DMS 273 treated with DMSO at 0.1 percent for 48 hours (cell line): ENCODE results near the gene NSUN7.
"Not testable (repeated sequence)": the region's sequence is repeated elsewhere in the genome, so short reads cannot be mapped to it uniquely, and the experiment has no call there.

Experiments
- DNase-seq: peaks from one replicate; lab custom pipeline; 2025; lab: John Stamatoyannopoulos, UW

The NSUN7 gene

DNA sequence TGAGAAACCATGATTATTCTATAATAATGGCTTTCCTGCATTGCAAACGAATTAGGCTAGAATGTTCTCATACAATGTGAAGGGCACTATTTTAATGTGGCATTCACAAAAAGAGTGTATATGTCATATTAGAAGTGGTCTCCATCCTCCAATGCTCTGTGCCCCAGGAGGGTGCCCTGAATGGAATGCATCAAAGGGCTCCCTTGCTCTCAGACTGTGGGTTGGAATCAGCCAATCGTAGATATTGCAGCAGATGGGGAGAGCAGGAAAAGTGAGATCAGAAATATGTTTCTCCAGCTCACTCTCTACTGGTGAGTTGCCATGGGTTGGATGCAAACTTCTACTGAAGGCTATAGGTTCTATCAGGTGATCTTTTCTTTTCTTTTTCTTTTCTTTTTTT is 11.9 kb upstream of the NSUN7 start:
- no peak for DNase-seq

DNA sequence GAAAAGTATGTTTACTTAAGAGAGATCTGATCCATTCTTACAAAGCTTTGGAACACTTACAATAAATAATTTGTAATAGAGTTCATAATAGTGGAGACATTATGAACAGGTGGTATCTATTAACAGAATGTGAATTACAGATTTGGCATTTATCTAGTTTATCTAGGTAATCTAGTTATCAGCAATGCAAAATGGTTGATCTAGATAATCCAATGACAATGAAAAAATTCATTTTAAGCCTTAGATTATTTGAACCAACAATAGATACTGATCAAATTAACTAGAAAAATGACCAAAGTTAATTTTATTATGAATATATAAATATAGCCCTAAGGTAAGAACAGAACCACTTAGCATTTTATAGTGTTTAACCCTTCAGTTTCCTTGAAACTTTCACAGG is 10.4 kb upstream of the NSUN7 start:
- no peak for DNase-seq

DNA sequence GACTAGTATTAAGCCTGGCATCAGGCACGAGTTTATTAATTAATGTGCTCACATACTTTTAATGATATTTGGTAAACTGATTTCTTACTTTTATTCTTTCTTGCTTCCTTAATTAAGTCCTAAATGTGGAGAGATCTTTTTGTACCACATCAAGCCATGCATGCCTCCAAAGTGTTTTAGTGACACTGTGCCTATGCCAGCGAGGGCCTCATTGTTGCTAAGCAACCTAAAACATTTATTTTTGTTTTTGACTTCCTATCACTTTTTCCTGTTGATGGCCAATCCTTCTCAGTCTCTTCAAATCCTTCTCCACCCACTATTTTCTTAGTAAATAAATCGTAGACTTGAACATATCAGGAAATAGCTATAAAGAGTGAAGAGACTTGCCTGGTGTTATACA is 5.5 kb upstream of the NSUN7 start:
- no peak for DNase-seq

DNA sequence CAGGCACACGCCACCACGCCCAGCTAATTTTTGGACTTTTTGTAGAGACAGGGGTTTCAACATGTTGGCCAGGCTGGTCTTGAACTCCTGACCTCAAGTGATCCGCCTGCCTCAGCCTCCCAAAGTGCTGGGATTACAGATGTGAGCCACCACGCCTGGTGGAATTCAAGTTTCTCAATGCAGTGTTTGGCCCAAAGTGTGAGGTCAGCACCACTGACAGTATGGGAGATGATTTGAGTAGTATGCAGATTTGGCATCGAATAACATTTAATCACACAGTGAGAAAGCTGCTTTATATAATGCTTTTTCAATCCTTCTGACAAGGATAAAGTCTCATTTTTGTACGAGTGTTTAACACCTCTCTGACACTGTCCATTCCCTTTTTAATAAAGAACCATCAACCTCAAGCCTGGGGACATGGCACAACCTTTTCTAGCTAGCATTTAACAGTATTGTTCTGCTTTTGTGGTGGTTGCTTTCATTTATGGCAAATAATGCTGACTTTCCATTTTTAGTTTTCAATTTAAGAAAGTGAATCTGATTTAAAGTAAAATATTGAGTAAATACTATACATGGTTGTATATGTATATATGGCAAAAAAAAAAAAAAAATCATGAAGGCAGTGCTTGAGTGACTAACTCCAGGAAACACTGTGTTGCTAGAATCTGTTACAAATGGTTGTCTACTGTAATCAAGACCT is 4.3 kb upstream of the NSUN7 start:
- DNase-seq: no peak

DNA sequence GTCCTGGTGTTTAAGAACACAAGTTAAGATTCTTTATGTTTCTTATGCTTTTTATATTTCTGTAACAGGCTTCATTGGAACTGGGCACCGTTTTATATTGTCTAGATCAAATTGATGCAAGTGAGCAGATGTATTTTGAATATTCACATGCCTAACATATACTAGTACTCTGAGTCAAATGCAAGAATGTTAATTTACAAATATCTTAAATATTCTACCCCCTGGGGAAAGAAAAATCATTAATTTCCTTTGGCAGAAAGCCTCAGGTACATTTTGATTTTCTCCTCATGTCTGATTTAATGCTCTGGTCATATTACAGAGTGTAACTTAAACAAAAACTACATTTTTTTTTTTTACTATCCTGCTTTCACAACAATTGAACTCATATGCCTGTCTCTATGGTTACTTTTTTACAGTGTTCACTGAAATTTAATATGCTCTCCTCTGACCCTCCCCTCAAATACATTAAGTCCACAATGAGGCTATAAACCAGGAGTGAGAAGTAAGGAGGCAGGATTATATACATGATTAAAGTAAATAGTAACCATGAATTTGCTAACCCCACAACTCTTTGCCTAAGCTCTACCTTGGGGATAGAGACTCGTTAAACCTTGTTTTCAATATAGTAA is 2.4 kb upstream of the NSUN7 start:
- DNase-seq: no peak

DNA sequence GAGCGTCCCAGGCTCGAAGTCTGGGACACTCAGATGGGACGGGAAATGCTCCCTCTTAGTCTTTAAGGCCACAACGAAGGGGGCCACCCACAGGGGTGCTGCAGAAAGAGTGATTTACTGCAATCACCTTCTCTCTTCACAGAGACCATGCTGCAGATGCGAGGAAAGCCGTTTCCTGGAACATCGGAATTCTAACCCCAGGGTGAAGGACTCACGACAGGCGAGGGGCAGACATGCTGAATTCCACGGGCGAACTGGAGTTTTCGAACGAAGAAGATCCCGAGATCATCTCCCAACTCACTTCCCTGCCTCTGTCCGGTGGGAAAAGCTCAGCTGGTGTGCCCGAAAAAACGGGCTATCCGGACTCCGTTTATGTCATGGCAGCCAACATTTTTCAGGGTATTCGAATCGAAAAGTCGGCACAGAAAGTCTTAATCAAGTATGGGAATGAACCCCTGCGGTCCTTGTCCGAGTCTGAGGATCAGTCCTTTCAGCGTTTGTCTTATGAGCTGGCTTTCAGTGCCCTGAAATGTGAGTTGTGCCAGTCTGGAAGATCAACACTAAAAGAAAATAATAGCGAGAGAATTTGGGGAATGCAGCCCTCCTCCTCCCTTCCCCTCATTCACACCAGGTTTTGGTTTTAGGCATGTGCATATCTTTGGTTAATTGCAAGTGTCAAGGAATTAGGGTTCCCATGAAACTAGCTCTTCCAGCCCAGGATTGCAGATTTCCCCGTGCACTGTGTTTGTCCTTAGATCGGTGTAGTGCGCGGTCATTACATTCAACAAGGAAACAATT is 905 bp downstream of the NSUN7 start:
- DNase-seq: no peak

DNA sequence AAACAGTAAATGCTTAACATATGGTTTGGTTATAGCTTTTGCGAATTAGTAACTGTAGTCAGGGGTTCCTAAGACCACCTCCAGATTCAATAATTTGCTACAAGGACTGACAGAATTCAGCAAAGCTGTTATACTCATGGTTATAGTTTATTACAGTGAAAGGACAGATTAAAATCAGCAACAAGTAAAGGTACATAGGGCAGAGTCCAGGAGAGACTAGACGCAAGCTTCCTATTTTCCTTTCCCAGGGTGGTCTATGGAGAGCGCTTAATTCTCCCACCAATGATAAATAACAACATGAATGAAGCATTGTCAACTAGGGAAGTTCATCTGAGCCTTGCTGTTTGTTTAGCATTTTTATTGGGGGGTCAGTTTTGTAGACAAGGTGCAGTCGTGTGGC is 5.9 kb downstream of the NSUN7 start:
- DNase-seq: no peak

DNA sequence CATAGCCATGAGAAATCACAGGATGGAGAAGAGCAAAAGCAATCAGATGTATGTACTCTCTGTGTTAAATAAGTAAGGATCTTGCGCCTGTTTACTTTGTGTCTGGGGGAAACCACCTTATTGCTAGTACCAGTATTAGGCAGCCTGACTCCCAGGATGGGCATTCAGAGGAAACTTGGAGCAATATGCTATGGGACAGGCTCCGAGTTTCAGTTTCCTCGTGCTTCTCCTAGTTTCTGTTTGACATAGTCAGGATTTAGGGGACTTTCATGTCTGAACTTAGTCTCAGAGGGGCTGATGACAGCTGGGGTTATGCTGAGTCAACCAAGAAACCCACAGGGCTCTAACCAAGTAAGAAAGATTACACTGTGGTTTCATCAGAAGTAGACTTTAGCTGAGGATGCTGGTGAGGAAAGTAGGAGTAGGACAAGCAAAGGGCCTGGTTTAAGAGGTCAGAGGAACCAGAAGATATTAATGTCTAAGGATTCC is 13.5 kb downstream of the NSUN7 start:
- DNase-seq: no peak

DNA sequence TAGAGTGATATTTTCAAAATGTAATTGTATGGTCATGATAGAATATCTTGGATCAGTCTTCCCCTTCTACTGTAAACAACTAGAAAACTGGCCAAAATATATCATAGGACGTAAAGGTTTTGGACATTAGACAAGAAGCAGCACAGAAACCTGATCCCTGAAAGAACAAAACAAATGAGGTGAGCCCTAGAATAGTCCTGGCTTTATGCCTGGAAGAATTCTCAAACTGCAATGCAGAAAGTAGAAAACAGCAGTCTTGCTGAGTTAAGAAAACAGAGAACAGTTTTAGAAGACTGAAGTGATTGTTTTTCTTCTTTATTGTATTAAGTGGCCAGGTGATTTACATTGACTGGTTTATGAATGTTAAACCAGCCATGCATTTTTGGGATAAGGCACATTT is 19.5 kb downstream of the NSUN7 start:
- DNase-seq: no peak

DNA sequence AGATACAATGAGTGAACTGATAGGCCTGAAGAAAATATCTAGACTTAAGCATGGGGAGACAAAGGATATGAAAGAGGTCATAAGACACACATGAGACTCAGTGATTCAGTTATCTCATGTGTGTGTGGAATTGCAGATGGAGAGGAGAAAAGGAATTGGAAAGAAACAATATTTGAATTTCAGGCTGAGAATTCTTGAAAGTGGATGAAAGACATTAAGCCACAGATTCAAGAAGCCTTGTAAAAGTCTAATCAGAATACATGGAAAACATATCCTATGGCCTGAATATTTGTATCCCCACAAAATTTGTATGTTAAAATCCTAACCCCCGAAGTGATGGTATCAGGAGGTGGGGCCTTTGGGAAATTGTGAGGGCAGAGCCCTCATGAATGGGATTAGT is 28.3 kb downstream of the NSUN7 start:
- no peak for DNase-seq

DNA sequence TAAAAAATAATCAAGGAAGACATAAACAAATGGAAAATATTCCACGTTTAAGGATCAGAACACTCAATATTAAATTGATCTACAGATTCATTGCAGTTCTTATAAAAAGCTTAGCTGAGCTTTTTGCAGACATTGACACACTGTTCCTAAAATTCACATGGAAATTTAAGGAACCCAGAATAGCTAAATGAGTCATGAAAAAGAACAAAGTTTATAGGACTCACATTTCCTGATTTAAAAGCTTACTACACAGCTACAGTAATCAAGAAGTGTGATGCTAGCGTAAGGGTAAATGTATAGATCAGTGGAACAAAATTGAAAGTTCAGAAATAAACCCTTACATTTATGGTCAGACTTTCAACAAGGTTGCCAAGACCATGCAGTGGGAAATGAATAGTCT is 33.1 kb downstream of the NSUN7 start:
- no peak for DNase-seq

DNA sequence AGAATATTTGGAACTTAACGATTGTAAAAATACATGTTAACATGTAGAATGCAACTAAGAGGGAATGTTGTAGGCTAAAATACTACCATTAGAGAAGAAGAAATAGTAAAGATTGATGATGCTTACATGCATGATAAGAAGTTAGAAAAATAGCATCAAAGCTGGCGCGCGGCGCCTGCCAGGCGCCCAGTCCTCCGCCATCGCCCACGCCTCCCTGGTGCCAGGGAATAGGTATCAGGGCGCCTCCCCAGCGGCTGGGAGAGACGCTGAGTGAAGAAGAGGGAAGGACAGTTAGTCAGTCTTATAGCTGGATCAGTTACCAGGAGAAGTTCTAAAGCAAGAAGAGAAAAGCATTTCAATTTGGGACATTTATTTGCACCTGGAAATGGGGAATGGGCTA is 36.0 kb downstream of the NSUN7 start:
- no peak for DNase-seq

DNA sequence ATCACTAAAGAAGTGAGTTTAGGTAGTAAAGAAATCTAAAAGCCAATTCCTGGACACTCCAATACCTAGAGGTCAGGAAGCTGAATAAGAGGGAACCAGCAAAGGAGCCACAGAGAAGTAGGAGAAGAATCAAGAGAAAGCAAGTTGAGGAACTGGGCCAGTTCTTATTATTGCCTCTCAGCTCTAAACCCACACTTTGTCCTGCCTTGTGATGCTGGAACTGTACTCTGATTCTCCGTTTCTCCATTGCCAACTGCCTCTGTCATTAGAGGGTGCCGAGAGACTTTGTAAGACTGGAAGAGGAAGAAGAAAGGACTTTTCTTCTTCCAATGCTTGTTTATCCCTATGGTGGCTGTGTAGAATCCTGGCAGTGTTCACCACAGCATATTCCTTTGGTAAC is 38.6 kb downstream of the NSUN7 start:
- no peak for DNase-seq

DNA sequence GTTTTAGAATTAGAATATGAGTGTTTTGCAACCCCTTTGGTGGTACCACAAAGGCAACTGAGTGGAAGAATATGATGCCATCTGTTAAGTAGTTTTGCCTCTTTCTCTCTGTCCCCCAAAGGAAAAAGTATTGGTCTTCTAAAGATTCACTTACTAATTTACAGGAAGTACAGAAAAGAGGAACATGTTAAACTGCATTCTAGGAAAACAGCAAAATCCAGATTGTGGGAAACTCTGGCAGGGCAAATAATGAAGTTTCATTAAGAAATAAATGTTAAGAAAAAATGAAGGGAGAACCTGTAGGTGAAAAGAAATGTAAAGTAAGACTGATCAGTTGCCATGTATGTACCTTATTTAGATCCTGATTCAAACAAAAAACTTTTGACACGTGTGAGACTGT is 39.3 kb downstream of the NSUN7 start:
- no peak for DNase-seq

DNA sequence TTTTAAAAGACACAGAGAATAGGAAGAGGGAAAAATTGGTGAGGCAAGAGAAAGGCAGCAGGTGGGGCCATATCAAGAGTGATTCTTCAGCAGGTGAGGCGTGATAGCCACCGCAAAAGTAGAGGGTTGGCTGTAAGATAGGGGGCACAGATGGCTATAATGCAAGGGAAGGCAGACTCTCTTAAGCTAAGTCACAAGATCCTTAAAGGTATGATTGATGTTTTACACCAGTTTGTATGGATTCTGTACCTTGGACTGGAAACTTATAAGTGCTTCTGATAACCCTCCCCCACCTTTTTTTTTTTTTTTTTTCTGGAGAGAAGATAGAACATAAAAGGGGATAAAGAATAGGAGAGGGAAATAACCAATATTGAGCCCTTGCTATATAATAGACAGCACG is 40.0 kb downstream of the NSUN7 start:
- no peak for DNase-seq

DNA sequence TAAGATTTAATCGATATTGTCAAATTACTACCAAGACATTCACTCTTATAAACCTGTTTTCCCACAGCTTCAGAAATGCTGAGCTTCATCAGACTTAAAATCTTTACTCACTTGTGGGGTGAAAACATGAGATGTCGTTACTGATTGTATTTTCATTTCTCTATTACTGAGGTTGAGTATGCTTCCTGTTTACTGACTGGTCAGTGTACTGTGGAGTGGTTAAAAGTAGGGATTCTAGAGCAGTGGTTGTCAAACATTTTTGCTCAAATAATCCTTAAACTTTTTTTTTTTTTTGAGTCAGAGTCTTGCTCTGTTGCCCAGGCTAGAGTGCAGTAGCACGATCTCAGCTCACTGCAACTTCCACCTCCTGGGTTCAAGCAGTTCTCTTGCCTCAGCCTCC is 50.3 kb downstream of the NSUN7 start:
- no peak for DNase-seq

DNA sequence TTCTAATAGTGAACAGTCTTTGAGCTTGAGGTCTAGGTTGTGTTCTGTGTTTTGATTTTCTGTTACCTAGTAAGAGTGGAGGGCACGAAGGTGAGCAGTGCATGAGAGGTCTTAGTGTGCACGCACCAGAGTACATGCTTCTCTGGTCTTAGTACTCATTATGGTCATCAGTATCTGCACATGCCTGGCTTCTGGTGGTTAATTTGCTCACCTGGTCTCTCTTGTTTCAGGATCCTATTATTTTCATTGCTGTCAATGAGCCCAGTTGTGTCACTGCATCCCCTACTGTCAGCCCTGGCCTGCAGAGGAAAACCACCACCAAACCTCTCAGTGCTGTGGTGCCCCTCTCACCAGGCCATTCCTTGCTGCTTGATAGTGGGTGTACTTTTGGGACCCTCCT is 54.8 kb downstream of the NSUN7 start:
- no peak for DNase-seq

DNA sequence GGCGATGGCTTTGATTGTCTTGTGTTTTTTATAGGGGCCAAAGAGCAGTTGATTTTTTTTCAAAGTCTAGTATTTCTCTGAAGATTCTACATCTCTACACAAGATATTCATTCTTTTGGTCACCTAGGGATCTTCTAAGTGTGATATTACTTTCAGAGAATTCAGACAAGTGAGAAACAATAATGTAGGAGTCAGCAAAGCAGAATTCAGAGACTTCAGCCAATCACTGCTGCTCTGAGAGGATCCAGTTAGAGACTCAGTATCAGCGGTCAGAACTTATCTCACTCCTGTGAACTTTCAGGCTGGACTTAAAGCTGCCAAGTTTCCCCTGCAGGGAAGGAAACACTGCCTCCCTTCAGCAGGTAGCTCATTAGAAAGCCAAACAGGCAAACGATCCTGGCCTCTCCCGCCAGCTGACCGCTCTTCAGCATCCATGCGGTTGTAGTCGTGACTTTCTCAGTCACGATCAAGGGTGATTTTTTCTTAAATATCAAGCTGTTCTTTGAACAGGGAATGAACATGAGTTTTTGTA is 59.2 kb downstream of the NSUN7 start:
- no peak for DNase-seq

DNA sequence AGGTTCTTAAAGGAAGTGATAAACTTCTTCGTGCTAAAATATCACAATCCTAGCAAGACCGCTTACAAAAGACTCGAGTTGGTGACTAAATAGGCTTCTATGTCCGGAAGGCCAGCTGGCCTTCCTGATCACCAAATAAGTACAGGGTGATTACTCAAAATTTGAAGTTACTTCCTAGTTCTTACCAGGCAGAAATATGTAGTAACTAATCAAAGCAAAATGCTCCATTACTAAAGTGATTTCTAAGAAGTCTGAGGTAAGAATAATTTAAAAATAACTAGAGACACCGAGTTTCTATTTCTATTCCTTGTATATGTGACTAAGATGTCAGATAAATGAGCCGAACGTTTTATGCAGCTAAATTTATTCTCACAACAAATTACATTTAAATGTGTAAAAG is 62.2 kb downstream of the NSUN7 start:
- DNase-seq: no peak

DNA sequence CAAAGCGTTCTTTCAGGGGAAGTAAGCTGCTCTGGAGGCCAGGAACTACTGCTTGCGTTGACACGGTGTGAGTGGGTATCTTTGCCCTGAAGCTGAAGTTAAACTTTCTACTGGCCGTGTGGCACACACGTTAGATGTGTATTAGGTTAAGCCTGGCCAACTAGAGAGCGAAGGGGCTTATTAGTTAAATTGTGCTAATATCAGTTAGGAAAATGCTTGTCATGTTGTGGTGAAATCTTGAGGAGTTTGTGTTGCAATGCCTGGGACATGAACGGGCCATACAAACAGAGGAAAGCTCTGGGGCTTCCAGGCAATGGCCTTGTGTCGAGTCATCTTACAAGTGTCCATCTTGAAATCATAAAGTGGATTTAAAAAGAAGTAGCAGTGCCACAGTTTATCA is 62.6 kb downstream of the NSUN7 start:
- no peak for DNase-seq

DNA sequence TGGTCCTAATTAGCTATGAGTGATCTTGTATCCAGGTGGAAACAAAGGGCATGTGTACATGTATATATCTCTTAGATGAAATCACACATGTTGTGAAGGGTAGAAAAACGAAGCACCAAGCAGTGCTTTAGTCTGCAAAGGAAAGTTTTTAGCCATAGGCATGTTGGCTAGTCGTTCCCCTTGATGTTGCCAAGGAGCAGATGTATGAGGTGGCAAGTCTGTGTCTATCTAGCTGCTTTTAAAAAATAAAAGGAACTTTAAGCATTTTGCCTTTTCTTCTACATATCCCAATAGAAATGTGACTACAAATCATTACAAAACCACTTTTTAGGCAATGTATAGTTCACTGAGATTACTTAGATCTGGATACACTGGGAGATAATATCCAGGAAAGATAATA is 63.1 kb downstream of the NSUN7 start:
- DNase-seq: no peak

DNA sequence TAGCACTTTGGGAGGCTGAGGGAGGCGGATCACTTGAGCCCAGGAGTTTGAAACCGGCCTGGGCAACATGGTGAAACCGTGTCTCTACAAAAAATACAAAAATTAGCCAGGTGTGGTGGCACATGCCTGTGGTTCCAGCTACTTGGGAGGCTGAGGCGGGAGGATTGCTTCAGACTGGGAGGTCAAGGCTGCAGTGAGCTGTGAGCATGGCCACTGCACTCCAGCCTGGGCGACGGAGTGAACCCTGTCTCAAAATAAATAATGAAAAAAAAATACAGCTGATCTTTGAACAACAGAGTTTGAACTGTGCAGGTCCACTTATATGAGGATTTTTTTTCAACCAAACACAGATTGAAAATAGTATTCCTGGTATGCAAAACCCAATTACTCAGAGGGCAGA is 67.4 kb downstream of the NSUN7 start:
- not testable (repeated sequence) for DNase-seq

DNA sequence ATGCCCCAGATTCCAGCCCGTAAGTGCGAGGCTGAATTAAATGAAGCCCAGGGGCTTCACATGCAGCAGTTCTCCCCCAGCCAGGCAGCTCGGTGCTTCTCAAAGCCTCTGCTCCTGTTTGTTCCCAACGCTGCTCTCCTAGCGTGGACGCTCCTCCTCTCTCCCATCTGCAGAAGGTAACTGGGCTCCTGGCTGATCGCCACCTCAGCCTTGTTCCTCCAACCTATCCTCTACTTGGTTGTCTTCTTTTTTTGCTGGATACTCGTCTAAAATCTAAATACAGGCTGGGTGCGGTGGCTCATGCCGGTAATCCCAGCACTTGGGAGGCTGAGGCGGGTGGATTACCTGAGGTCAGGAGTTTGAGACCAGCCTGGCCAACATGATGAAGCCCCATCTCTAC is 70.3 kb downstream of the NSUN7 start:
- no peak for DNase-seq
